BLaER1 treated with 17β-estradiol and CSF1 and Interleukin-3, amounts not matched to agents 10 nM and 100 nM (cell line): ENCODE measurements around the gene PTAR1.

ENCODE experiments used
- H3K27ac ChIP-seq, 11 experiments: shearing (Covaris generic); formaldehyde crosslinking; 2 replicates each; pipeline ENCODE4 v1.8.1; 2022
- H3K27me3 ChIP-seq, 11 experiments: shearing (Covaris generic); formaldehyde crosslinking; 2 replicates each; pipeline ENCODE4 v1.8.1; 2022
- H3K36me3 ChIP-seq, 11 experiments: shearing (Covaris generic); formaldehyde crosslinking; 2 replicates each; pipeline ENCODE4 v1.8.1; 2022
- H3K4me1 ChIP-seq, 10 experiments: shearing (Covaris generic); formaldehyde crosslinking; 2 replicates each; pipeline ENCODE4 v1.8.1; 2022
- H3K4me2 ChIP-seq, 11 experiments: shearing (Covaris generic); formaldehyde crosslinking; 2 replicates each; pipeline ENCODE4 v1.8.1; 2022
- H3K4me3 ChIP-seq, 10 experiments: shearing (Covaris generic); formaldehyde crosslinking; 2 replicates each; pipeline ENCODE4 v1.8.1; 2022
- H3K9ac ChIP-seq, 11 experiments: shearing (Covaris generic); formaldehyde crosslinking; 2 replicates each; pipeline ENCODE4 v1.8.1; 2022
- H3K9me3 ChIP-seq, 11 experiments: shearing (Covaris generic); formaldehyde crosslinking; replicated peaks in 1 of 11; 2 replicates each; pipeline ENCODE4 v1.8.1; 2022
- H4K20me1 ChIP-seq, 11 experiments: shearing (Covaris generic); formaldehyde crosslinking; 2 replicates each; pipeline ENCODE4 v1.8.1; 2022
- Cebpa-rat ChIP-seq, 11 experiments: shearing (Covaris generic); IDR thresholded peaks; 2 replicates each; pipeline ENCODE4 v1.8.1; 2022

The PTAR1 gene

DNA sequence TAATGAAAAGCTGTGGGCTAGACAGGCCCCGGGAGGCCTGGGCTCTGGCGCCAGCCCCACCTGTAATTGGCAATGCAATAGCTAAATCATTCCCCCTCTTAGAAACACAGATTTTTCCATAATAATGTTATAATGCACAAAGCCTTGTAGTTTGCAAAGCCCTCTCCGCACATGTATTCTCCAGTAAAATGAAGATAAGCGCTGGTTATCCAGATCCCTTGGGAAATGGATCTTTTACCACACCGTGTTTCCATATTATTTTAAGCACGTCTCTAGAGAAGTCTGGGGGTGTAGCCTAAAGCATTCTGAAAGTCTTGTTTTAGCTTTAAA lies 86.5 kb downstream of the PTAR1 start:
- Histone ChIP-seq H3K4me3 (peak overlapping the region; percentile 66 to 91 (median 86)), H3K4me1 (peaks cover 30 to 57% (median 38%) of the 10 kb centered on the region in 10 experiments), H3K36me3 (no peaks in the 10 kb centered on the region), H4K20me1 (no peaks in the 10 kb centered on the region), H3K27ac (peak overlapping the region in 5 of 11 experiments; percentile 32 to 78 (median 71); a peak in 4 of 22 replicates), H3K4me2 (peak overlapping the region; percentile 88 to 98 (median 94)), H3K9me3 (no peaks in the 10 kb centered on the region), H3K27me3 (no peaks in the 10 kb centered on the region), H3K9ac (peak overlapping the region; percentile 69 to 84 (median 80); a peak in 20 of 22 replicates)
- no peak for TF ChIP-seq Cebpa-rat (IDR thresholded peaks at IDR 0.05)

DNA sequence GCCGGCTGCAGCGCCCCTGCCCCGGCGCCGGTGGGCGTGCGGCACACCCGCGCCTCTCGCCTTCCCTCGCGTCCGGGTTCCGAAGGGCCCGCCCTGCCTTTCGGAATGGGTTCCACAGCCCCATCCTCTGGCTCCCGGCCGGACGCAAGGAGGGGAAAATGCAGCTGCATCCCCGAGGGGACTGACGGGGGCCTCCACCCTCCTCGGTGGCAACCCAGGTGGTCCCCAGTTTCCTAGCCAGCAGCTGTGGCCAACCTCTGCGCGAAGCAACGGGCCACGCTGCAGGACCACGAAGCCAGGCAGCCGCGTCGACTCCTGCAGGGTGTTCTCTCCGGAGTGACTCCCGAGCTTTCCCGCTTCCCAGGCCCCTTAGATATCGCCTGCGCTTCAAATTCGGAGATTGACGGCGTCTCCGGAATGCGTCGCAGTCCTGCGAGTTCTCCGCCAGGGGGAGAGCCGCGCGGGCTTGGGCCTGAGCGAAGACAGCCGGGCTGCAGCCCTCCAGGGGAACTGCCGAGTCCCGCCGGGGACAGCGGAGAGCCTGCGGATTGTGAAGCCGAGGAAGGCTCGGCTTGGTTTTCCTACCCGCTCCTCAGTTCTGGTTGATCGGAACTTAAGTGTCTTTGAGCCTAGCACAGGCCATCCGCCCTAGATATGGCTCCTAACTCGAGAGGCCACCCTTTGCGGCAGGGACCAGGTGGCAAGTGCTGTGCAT lies 87.1 kb downstream of the PTAR1 start:
- Histone ChIP-seq H3K9me3 (no peaks in the 10 kb centered on the region), H3K4me1 (peaks cover 31 to 57% (median 39%) of the 10 kb centered on the region in 10 experiments), H3K4me2 (peak overlapping the region; percentile 88 to 98 (median 94)), H3K36me3 (no peaks in the 10 kb centered on the region), H3K4me3 (peak overlapping the region; percentile 66 to 91 (median 86)), H3K27ac (peak overlapping the region; percentile 21 to 78 (median 68); a peak in 20 of 22 replicates), H3K27me3 (no peaks in the 10 kb centered on the region), H4K20me1 (no peaks in the 10 kb centered on the region), H3K9ac (peak overlapping the region; percentile 69 to 84 (median 80))
- no peak for TF ChIP-seq Cebpa-rat (IDR thresholded peaks at IDR 0.05)

DNA sequence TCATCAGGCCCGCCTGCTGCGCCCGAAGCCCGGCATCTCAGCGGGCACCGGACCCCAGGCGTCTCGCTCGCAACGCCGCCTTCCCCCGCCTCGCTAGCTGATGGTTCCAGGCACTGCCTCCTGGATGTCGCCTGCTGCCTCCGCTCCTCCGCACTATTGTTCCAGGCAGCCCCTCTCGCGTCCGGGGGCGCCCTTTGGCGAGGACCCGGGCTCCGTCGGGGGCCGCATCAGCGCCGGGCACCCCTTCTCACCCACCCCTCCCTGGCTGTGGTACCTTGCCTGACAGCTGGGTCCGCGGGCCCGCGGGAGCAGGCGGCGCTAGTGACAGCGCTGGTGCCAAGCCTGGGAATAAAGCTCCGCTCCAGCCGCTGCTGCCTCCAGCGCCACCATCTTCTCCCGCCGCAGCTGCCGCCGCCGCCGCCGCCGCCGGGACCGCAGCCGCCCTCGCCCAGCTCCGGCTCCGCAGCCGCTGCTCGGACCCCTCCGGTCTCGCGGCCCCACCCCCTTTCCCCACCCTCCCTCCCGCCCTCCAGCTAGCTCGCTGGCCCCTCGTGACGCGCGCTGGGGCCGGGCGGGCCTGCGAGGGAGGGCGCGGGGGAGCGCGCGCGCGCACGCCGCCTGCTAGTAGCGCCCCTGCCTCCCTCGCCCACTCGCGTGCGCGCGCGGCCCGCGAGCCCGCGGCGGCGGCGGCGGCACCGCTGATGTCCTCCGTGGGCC lies 87.8 kb downstream of the PTAR1 start, which contains the start of gene APBA1:
TSS of gene APBA1 (minus strand) at position 493 of the 717 bp plus-strand sequence.
- Histone ChIP-seq H3K9me3 (no peaks in the 10 kb centered on the region), H3K36me3 (no peaks in the 10 kb centered on the region), H3K27me3 (no peaks in the 10 kb centered on the region), H3K9ac (peak within 1 kb of the TSS; percentile 69 to 84 (median 80)), H3K4me2 (peak within 1 kb of the TSS; percentile 92 to 98 (median 94)), H4K20me1 (no peaks in the 10 kb centered on the region), H3K4me1 (peaks cover 31 to 57% (median 39%) of the 10 kb centered on the region in 10 experiments), H3K27ac (peak within 1 kb of the TSS; percentile 26 to 78 (median 68); a peak in 21 of 22 replicates), H3K4me3 (peak within 1 kb of the TSS; percentile 66 to 91 (median 86))
- TF ChIP-seq Cebpa-rat (IDR thresholded peaks at IDR 0.05): no peak

GRCh38 chr9:69671311-69671878 lies 88.4 kb downstream of the PTAR1 start:
- Histone ChIP-seq H4K20me1 (no peaks in the 10 kb centered on the region), H3K4me2 (peak overlapping the region; percentile 92 to 98 (median 94))
- no peak for TF ChIP-seq Cebpa-rat (IDR thresholded peaks at IDR 0.05)

DNA sequence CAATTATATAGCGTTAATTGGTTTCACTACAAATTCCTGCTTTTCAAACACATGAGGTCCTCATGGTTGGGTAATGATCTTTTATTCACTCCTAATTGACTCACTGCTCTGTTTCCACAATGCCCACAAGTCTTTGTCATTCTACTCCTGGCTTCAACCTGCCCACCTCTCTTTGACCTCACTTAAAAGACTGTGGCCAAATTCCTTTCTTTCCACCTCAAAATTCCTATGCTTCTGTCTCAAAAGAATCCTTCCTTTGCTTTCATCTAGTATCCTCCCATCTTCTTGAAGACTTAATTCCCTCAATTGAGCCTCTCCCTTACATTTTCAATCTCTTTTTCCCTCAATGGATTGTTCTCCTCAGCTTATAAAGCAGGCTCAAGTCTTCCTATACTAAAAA lies 92.5 kb downstream of the PTAR1 start:
- H3K4me2 ChIP-seq: no peak overlapping the region
- no peak overlapping the region for H3K9ac ChIP-seq
- H3K4me3 ChIP-seq: no peak overlapping the region
- TF ChIP-seq Cebpa-rat (IDR thresholded peaks at IDR 0.05): no peak
- no peaks in the 10 kb centered on the region for H3K27me3 ChIP-seq
- H3K9me3 ChIP-seq: no peaks in the 10 kb centered on the region
- H3K36me3 ChIP-seq: no peaks in the 10 kb centered on the region
- peaks cover 15 to 56% (median 27%) of the 10 kb centered on the region in 10 experiments for H3K4me1 ChIP-seq
- 0 out of 22 replicates have a peak, but pooled peaks cover 0 to 3% (median 0%) of the 10 kb centered on the region in 11 experiments for H4K20me1 ChIP-seq
- no peak overlapping the region for H3K27ac ChIP-seq

More at GRCh38 chr9:69671311-69671878, 88.4 kb downstream of the PTAR1 start:
- H3K36me3 ChIP-seq: no peaks in the 10 kb centered on the region
- H3K27ac ChIP-seq: peak overlapping the region; percentile 26 to 78 (median 54); a peak in 17 of 22 replicates
- H3K9me3 ChIP-seq: no peaks in the 10 kb centered on the region
- peak overlapping the region; percentile 69 to 84 (median 80) for H3K9ac ChIP-seq
- H3K27me3 ChIP-seq: no peaks in the 10 kb centered on the region
- H3K4me1 ChIP-seq: peaks cover 31 to 57% (median 39%) of the 10 kb centered on the region in 10 experiments
- H3K4me3 ChIP-seq: peak overlapping the region; percentile 66 to 91 (median 86)

GRCh38 chr9:69660304-69660703 lies 99.5 kb downstream of the PTAR1 start:
- H3K9me3 ChIP-seq: 0 out of 22 replicates have a peak, but pooled peaks cover 0 to 4% (median 0%) of the 10 kb centered on the region in 11 experiments
- no peaks in the 10 kb centered on the region for H3K27me3 ChIP-seq
- peaks cover 0 to 6% (median 0%) of the 10 kb centered on the region in 11 experiments; a peak in 1 of 22 replicates for H4K20me1 ChIP-seq
- no peak for TF ChIP-seq Cebpa-rat (IDR thresholded peaks at IDR 0.05)
- peaks cover 0 to 59% (median 45%) of the 10 kb centered on the region in 10 experiments; a peak in 17 of 20 replicates for H3K4me1 ChIP-seq
- H3K27ac ChIP-seq: 0 out of 22 replicates have a peak overlapping the region, but pooled peaks of 2 of the 11 experiments have one; percentile 1 to 11
- no peaks in the 10 kb centered on the region; a peak in 1 of 22 replicates for H3K36me3 ChIP-seq
- H3K9ac ChIP-seq: no peak overlapping the region
- peak overlapping the region in 8 of 11 experiments; percentile 21 to 77 (median 56); a peak in 15 of 22 replicates for H3K4me2 ChIP-seq
- no peak overlapping the region for H3K4me3 ChIP-seq
